Peyer's patch (tissue), 4 donors: ENCODE measurements around the gene SHE.

Source experiments
- CTCF ChIP-seq, 6 experiments: fragments of 450-650 bp in 4 of 6; fragments of 200-600 bp in 2 of 6; sonication (generic) in 1 of 6; IDR thresholded peaks; one replicate each; pipeline ENCODE4 v1.5.1; 2017 to 2019; ENCODE audit warnings: antibody characterized with exemption in 6 of 6, mild to moderate bottlenecking in 3 of 6, moderate library complexity in 1 of 6
- POLR2A ChIP-seq, 2 donors: fragments of 450-650 bp; IDR thresholded peaks; one replicate each; pipeline ENCODE4 v1.5.1; 2017; ENCODE audit warnings: antibody characterized with exemption in 2 of 2, mild to moderate bottlenecking in 2 of 2, moderate library complexity in 2 of 2

GRCh38 chr1:154446292-154446691 is 55.9 kb downstream of the SHE start:
- TF ChIP-seq CTCF (IDR thresholded peaks at IDR 0.05) (no peak), POLR2A (IDR thresholded peaks at IDR 0.05) (no peak)
